GM12873 (cell line): ENCODE results near the gene CACNA2D2.

ENCODE experiments used
- TF ChIP-seq, protein P1 (sequence below): IDR thresholded peaks from 2 replicates; pipeline ENCODE4 v1.5.1; 2012; ENCODE audit warnings: low read depth, mild to moderate bottlenecking, moderate library complexity, low read length, control low read depth; ENCODE audit not compliant: insufficient read depth; ENCODE audit errors: missing control alignments

The CACNA2D2 gene

DNA sequence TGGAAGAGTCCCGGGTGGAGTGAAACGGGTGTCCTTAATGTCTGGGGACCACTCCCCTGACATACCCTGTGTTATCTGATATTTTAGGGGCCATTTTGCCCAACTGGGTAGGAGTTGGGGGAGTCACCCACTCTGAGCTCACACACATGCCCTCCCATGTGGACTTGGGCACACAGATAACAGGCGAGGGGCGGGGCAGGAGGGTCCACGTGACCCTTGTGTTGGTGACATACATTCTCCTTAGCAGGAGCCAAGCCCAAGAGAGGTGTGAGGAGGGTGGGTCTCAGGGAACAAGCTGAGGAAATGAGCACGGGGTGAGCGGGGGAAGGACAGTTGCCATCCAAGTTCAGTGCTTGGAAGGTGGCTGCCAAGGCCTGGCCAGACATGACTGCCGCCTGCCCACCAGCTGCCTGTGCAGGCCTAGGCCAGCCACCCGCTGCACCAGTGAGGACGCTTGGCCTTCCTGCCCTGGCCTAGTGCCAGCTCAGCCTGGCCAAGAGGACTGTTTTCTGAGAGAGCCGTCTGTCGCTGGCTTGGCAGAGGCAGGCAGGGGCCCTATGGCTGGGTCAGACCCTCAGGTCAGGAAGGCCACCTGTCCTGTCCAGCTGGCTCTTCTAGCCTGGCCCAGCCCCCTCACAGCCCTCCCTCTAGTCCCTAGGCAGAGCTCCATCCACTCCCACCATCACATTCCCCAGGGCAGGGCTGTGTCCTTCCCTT, 112.8 kb downstream of the CACNA2D2 start:
- TF ChIP-seq, protein P1, sequence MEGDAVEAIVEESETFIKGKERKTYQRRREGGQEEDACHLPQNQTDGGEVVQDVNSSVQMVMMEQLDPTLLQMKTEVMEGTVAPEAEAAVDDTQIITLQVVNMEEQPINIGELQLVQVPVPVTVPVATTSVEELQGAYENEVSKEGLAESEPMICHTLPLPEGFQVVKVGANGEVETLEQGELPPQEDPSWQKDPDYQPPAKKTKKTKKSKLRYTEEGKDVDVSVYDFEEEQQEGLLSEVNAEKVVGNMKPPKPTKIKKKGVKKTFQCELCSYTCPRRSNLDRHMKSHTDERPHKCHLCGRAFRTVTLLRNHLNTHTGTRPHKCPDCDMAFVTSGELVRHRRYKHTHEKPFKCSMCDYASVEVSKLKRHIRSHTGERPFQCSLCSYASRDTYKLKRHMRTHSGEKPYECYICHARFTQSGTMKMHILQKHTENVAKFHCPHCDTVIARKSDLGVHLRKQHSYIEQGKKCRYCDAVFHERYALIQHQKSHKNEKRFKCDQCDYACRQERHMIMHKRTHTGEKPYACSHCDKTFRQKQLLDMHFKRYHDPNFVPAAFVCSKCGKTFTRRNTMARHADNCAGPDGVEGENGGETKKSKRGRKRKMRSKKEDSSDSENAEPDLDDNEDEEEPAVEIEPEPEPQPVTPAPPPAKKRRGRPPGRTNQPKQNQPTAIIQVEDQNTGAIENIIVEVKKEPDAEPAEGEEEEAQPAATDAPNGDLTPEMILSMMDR, result no peak

DNA sequence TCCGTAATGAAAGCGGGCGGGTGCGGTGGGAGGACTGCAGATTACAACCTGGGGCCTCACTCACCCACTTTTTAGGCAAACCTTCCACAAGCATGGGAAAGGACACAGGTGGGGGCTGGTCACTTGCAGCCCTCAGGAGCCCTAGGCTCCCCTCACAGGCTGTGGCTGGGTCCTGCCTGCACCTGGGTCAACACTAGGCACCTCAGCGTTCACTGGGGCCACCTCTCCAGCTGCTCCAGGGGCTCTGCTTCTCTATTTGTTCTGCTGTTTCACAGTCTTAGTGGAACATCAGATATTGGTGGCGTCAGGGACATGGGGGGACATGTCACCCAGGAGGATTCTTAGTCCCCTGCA, 114.0 kb downstream of the CACNA2D2 start:
- TF ChIP-seq, protein P1, result no peak

DNA sequence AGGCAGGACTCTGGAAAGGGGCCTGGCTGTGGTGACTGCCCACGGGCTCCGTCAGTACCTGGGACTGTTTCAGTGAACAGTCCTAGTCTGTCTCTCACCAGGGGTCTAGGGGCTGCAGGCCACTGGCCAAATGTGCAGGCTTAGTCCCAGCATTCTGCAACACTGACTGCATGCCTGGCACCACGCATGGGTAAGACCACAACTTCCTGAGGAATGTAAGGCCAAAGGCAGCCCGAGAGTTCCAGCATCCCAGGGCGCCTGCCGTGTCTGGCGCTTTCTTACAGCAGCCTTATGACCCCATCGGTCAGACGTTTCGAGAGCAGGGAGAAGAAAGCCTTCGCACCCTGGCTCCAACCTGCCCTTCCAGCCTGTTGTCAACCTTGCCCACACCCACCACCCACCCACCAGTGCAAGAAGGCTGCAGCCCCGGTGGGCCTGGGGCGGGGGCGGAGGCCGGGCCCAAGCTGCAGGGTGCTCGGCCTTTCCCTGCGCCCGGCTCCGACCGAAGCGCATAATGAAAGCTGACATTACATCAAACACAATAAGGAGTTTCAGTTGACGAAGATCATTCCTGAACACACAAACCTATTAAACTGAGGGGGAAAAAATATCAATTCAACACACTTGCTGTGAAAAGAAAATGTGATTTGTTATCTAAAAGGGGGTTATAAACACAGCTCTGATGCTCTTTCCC, 114.6 kb downstream of the CACNA2D2 start:
- TF ChIP-seq, protein P1, result no peak

DNA sequence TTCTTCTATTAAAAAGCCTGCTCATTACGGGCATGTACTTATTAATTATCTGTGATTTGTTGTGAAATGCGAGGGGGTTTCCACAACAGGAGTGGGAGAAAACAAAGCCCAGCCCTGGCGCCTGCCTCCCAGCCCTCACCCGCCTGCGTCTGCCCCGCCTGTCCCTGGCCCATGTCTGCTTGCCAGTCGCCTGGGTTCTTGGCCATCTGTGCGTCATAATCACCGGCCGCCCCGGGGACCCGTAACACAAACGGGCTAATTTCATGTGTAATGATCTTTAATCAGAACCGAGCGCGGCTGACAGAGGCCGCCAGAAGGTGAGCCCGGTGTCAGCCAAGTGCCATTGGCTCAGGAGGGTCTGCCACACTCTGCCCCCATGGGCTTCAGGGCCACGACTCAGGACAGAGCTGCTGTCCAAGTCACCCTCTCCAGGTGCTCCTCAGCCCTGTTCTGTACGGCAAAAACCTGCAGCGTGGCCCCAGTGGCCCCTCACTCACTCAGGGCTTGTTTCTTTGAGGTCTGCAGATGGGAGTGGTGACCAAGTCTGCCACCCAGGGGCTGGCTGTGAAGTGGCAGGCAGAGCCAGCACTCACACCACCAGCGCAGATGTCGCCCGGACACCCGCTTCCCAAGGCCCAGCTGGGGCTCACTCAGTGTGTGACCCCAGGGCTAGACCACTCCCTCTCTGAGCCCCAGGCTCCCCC, 115.3 kb downstream of the CACNA2D2 start:
- TF ChIP-seq, protein P1, result peak; percentile 39

DNA sequence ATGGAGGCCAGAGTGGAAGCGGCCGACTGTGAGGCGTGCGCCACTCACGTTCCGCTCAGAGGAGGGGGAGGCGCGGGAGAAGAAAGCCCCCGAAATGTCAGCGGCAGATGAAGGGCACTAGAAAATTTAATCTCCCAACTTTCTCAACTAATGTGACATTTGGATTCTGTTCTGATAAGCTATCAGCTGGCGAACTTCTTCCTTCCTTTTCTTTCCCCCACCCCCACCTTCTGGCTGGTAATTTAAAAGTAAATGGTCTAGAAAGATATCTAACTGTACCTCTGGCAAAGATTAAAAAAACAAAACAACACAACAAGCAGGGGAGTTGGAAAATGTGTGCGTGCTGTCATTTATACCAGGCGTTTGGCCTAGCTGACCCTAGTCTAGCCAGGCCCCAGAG, 117.7 kb downstream of the CACNA2D2 start:
- TF ChIP-seq, protein P1, result no peak

DNA sequence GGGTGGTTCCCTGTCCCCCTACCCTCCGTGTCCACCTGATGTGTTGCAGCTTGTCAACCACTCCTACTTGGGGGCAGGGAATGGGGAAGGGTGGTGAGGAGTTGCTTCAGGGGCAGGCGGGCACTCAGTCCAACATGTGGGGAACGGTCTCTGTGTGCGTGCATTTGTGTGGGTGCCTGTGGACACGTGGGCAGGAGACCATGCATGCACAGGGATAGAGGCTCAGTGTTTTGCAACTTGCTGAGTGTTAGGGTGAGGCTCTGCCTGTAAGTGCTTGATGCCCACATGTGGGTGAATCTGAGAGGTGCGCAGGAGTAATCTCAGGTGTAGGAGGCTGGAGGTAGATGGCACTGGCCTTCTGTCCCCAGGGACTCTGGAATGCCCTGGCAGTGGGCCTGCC, 119.7 kb downstream of the CACNA2D2 start:
- TF ChIP-seq, protein P1, result no peak

DNA sequence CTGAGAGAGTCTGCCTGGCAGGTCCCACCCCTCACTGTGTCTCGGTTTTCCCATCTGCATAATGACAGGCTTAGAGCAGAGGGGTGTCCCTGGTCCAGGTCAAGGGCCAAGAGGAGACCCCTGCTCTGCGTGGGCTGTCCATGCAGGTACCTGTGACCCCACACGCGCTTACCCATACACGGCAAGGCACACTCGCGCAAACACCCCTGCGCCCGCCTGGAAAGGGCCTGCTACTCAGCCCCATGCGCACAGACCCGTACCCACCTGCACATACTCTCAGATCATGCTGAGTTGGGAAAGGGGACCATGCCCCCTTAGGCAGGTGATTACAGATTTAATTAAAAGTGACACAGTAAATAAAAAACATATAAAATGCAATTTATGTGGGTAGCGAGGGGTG, 120.7 kb downstream of the CACNA2D2 start:
- TF ChIP-seq, protein P1, result no peak
